ENCODE measurements around the gene CFAP65. TPM values are rescaled to one million over a fixed set of nuclear protein-coding genes. Genes with fewer than 3 reads are reported as not detected.

The CFAP65 gene
- total and polyA plus RNA-seq, 9 of the 15 experiments (the other 6 are each of a cell fraction or from before 2014, with no cell fraction given): not detected

DNA sequence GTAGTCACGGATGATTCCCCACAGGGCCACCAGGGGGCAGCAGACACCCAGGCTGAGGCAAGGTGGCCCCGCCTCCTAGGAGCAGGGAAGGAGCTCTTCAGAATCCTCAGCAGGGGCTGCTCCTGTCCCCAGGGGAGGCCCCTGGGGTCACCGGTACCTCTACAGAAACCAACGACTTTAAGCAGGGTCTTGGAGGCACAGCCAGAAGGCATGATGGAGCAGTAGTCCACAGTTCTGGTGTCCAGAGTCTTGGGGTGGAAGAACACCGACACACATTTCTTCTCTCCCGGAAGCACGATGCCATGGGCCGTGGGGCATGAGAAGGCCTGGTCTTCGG is 11.5 kb downstream of the CFAP65 start (continued):
- TF ChIP-seq, protein P1, sequence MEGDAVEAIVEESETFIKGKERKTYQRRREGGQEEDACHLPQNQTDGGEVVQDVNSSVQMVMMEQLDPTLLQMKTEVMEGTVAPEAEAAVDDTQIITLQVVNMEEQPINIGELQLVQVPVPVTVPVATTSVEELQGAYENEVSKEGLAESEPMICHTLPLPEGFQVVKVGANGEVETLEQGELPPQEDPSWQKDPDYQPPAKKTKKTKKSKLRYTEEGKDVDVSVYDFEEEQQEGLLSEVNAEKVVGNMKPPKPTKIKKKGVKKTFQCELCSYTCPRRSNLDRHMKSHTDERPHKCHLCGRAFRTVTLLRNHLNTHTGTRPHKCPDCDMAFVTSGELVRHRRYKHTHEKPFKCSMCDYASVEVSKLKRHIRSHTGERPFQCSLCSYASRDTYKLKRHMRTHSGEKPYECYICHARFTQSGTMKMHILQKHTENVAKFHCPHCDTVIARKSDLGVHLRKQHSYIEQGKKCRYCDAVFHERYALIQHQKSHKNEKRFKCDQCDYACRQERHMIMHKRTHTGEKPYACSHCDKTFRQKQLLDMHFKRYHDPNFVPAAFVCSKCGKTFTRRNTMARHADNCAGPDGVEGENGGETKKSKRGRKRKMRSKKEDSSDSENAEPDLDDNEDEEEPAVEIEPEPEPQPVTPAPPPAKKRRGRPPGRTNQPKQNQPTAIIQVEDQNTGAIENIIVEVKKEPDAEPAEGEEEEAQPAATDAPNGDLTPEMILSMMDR (IDR thresholded peaks at IDR 0.05 in 2 of 3, conservative IDR thresholded peaks at IDR 0.05 in 1 of 3; ENCODE audit: insufficient read depth in 2 of 3, low read depth in 1 of 3, low read length in 3 of 3): peak; percentile 85 to 87 (median 86)
- TF ChIP-seq PRPF4 (IDR thresholded peaks at IDR 0.05; ENCODE audit: insufficient read depth, low read depth, low read length, poor library complexity, severe bottlenecking): no peak
- TF ChIP-seq, protein P2, sequence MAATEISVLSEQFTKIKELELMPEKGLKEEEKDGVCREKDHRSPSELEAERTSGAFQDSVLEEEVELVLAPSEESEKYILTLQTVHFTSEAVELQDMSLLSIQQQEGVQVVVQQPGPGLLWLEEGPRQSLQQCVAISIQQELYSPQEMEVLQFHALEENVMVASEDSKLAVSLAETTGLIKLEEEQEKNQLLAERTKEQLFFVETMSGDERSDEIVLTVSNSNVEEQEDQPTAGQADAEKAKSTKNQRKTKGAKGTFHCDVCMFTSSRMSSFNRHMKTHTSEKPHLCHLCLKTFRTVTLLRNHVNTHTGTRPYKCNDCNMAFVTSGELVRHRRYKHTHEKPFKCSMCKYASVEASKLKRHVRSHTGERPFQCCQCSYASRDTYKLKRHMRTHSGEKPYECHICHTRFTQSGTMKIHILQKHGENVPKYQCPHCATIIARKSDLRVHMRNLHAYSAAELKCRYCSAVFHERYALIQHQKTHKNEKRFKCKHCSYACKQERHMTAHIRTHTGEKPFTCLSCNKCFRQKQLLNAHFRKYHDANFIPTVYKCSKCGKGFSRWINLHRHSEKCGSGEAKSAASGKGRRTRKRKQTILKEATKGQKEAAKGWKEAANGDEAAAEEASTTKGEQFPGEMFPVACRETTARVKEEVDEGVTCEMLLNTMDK (IDR thresholded peaks at IDR 0.05; ENCODE audit: borderline replicate concordance, insufficient read depth, low read depth, low read length, poor library complexity, severe bottlenecking): peak; percentile 36
- TF ChIP-seq, protein P3, sequence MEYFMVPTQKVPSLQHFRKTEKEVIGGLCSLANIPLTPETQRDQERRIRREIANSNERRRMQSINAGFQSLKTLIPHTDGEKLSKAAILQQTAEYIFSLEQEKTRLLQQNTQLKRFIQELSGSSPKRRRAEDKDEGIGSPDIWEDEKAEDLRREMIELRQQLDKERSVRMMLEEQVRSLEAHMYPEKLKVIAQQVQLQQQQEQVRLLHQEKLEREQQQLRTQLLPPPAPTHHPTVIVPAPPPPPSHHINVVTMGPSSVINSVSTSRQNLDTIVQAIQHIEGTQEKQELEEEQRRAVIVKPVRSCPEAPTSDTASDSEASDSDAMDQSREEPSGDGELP (CRISPR knock-in tag; IDR thresholded peaks at IDR 0.05; ENCODE audit: borderline replicate concordance): 0 out of 2 replicates have a peak, but pooled peaks have one; percentile 25
- peak; percentile 48; the same call in 1 of the 2 replicates for TF ChIP-seq STAG1 (CRISPR knock-in tag; IDR thresholded peaks at IDR 0.05; ENCODE audit: borderline replicate concordance)
- TF ChIP-seq, protein P4, sequence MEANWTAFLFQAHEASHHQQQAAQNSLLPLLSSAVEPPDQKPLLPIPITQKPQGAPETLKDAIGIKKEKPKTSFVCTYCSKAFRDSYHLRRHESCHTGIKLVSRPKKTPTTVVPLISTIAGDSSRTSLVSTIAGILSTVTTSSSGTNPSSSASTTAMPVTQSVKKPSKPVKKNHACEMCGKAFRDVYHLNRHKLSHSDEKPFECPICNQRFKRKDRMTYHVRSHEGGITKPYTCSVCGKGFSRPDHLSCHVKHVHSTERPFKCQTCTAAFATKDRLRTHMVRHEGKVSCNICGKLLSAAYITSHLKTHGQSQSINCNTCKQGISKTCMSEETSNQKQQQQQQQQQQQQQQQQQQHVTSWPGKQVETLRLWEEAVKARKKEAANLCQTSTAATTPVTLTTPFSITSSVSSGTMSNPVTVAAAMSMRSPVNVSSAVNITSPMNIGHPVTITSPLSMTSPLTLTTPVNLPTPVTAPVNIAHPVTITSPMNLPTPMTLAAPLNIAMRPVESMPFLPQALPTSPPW (CRISPR knock-in tag; IDR thresholded peaks at IDR 0.05): peak; percentile 51
- peak; percentile 63 to 83 for TF ChIP-seq RAD21 (CRISPR knock-in tag; conservative IDR thresholded peaks at IDR 0.05 in 1 of 2, IDR thresholded peaks at IDR 0.05 in 1 of 2)
- TF ChIP-seq HOXB6 (CRISPR knock-in tag; IDR thresholded peaks at IDR 0.05; ENCODE audit: borderline replicate concordance): no peak
- 0 out of 2 replicates have a peak, but pooled peaks have one; percentile 21 for TF ChIP-seq ZNF134 (CRISPR knock-in tag; conservative IDR thresholded peaks at IDR 0.05)
- TF ChIP-seq SMC3 (conservative IDR thresholded peaks at IDR 0.05; ENCODE audit: insufficient read depth, low read depth, low read length): peak; percentile 83

Measured in K562 (cell line).